ENCODE measurements around the gene NT5DC4. TPM values are rescaled to one million over a fixed set of nuclear protein-coding genes. Genes with fewer than 3 reads are reported as not detected.

Gene NT5DC4
- total RNA-seq, 1 donor from 2014 or later: 0.12 TPM

DNA sequence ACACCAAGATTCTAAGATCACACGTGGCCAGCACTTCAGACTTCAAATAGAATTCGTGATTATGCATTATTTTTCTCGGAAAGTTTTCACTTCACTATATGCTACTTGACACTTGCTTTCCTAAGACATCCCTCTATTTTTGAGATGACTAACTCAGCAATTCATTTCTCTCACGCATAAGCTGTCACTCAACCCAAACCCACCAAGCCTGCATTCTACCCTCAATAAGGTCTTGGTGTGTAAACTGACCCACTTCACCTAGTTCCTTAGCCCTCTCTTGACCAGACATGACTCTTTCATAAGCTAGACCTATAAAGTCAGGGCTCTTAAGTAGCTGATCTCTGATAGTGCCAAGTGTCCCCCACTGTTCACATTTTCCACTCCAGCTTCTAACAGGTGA lies 31.8 kb downstream of the NT5DC4 start:
- DNase-seq (ENCODE audit: low spot score): no peak

DNA sequence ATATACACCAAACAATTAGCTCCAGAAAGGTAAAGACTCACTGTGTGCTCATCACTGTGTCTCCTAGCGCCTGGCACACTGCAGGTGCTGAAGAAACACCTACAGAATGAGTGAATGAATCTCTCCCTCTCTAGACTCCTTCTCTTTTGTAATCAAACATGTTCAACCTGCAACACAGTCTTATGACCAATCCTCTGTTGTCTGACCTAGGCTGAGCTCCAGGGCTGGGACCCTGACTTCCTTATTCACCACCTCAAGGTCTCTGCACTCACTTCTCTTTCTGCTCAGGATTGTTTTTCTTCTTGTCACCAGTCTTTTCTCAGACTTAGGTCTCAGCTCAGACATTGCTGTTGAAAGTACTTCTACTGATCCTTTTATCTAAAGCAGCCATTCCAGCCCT lies 33.7 kb downstream of the NT5DC4 start:
- no peak for DNase-seq (ENCODE audit: low spot score)

DNA sequence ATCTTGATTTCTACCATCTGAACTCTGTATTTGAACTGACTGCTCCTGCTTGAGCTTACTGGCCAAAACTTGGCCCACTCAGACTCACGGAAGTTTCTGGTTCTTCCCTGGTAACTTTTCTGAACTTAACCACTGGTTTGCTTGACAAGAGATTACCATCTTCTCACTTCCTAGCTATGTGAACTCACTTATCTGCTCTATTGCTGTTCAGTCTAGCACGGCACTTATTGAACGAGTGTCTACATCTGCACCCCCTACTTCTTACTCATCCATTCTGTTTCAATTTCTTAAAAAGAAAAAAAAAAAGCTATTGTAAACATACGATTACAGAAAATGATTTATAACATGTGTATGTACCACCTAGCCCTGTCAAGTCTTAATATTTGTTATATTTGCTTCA lies 34.6 kb downstream of the NT5DC4 start:
- no peak for DNase-seq (ENCODE audit: low spot score)

DNA sequence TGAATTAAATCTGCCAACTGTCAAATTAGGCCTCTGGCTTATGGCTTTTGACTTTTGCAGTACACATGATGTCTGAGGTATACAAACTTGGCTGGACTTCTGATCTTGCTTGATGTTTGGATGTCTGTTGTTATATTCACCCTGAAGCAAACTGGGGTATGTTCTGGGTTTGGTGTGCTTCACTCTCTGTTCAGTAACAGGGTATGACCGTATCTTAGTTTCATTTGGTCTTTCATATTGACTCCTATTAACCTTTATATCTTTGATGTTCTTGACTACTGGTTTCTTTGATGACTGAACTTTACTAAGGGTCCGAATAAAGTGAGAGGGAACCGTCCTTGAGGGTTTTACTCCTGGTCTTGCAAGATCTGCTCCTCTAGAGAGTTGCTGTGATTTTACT lies 35.4 kb downstream of the NT5DC4 start:
- DNase-seq (ENCODE audit: low spot score): no peak

DNA sequence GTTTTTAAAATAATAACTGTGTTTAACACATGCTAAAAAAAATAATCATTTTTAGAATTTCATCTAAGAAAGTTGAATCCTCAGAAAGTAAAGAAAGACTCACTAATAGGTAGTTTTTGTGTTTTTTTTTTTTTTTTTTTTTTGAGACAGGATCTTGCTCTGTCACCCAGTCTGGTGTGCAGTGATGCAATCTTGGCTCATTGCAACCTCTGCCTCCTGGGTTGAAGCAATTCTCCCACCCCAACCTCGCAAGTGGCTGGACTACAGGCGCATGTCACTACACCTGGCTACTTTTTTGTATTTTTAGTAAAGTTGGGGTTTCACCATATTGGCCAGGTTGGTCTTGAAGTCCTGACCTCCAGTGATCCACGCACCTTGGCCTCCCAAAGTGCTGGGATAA lies 36.4 kb downstream of the NT5DC4 start:
- no peak for DNase-seq (ENCODE audit: low spot score)

DNA sequence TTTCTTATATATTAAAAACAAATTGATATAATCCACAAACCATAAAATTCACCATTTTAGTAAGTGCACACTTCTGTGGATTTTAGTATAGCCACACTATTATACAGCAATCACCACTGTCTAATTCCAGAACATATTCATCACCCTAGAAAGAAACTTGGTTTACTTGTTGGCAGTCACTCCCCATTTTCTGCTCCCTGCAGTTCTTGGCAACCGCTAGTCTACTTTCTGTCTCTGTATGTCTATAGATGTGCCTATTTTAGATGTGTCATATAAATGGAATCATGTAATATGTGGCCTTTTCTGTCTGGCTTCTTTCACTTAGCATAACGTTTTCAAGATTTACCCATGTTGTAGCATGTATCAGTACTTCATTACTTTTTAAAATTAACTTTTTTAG lies 37.9 kb downstream of the NT5DC4 start:
- no peak for DNase-seq (ENCODE audit: low spot score)

DNA sequence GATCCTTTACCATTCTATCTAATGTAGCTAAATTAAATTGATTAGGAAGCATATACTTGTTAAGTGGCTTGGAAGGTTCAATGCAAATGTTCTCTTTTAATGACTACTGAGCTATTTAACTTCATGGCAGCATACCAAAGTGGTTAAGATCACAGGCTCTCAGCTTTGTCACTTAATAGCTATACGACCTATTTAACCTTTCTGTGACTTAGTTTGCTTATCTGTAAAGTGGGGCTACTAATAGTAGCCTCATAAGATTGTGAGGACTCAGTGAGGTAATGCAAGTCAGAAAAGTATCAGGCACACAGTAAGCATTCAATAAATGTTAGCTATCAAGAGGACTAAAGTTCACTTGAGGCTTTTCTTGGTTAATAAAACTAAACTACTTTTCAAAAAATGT lies 39.3 kb downstream of the NT5DC4 start:
- no peak for DNase-seq (ENCODE audit: low spot score)

DNA sequence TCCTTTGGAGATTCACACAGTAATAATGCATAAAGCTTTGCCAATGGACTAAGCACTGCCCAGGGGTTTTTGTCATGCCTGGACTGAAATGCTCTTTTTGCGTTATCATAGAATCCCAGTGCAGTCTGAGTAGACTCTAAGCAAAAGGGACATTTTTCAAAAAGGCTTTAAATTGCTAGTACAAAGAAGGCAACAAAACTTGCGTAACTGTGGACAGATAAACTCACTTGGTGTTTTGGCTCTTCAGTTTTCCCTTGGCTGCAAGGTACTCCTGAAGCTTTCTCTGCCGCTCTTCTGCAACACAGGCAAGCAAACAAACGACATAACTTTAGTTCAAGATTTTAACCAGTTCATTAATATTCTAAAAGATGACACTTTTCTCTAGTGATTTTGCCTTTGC lies 41.5 kb downstream of the NT5DC4 start:
- DNase-seq (ENCODE audit: low spot score): no peak

DNA sequence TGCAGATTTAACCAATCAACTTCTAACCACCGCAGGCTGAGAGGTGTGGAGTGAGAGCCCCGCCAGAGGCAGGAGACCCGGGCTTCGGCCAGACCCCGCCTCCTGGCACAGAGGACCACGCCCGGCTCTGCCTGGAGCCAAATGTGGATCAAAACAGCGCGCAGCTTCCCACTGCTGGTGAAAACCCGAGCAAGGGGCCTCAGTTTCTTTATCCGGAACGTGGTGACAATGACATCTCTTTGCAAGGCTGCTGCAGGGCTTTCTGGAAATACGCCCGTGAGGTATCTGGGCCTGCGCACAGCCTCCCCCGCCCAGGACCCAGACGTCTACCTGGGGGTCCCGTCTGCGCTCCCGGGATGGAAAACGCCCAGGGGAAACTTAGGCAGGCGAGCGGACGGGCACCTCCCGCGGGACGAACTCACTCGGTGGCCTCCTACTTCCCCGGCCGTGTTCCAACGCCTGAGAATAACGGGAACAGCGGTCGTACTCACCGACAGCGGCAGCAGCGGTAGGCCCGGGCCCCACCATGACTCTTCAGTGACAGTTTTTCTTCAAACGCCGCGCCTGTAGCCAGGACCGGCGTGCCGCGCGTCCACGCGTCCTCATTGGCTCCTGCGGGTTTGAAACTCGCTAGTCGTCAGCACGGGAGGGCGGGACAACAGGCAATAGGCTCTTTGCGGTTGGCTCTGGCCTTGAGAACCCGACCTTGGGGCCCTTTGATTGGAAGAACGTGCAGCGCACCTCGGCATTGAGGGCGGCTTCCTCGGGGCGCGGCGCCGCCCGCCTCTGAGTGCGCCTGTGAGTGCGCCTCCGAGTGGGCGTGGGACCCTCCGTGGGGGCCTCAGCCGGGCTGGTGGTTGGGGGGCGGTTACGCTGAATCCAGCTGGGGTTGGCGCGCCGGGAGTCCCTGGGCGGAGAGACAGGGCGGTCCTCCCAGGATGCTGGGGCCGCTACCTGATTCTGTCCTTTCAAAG lies 43.5 kb downstream of the NT5DC4 start, which contains the start of gene CKAP2L:
Gene CKAP2L, minus strand, starts transcription at position 539 of the 974 bp plus-strand sequence. Its CDS starts 11 bp downstream, at position 528.
- DNase-seq (ENCODE audit: low spot score): peak; percentile 98

DNA sequence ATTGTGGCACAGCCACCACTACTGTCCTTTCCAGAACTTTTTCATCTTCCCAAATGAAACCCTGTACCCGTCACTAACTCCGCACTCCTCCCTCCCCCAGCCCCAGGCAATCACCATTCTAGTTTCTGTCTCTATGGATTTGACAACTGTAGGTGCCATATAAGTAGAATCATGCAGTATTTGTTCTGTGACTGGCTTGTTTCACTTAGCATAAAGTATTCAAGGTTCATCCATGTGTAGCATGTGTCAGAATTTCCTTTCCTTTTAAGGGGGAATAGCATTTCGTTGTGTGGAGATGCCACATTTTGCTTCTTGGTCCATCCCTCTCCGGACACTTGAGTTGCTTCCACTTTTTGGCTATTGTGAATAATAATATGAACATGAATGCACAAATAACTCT lies 44.4 kb downstream of the NT5DC4 start:
- DNase-seq (ENCODE audit: low spot score): no peak

DNA sequence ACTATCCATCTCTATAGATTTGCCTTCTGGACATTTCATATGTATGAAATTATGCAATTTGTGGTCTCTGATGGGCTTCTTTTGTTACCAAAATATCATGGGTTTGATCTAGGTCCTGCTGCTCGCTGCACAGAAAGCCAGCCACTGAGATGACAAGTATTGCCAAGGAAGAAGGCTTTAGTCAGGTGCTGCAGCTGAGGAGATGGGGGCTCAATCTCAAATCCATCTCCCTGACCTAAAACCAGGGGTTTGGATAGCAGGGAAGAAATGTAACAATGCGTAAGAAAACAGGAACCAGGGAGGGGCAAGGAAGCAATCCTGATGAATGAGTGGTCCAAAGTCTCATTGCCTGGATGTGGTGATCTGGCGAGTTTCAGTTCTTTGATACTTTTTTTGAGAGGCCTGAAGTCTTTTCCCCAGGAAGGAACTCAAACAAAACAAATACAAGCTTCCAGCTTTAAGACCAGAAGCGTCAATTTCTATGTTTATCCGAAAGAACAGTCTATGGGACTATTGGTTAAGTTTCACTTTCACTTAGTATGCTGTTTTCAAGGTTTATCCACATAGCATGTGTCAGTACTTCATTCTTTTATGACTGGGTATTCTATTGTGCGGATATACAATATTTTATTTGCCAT lies 47.0 kb downstream of the NT5DC4 start:
- no peak for DNase-seq (ENCODE audit: low spot score)

DNA sequence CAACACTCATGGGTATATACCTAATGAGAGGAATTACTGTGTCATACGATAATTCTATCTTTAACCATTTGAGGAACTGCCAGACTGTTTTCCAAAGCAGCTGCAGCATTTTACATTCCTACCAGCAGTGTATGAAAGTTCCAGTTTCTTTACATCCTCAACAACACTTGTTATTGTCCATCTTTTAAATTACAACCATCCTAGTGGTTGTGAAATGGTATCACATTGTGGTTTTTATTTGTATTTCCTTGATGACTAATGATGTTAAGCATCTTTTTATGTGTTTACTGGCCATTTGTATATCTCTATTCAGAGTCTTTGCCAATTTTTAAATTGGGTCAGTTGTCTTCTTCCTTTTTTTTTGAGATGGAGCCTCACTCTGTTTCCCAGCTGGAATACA lies 47.6 kb downstream of the NT5DC4 start:
- no peak for DNase-seq (ENCODE audit: low spot score)

DNA sequence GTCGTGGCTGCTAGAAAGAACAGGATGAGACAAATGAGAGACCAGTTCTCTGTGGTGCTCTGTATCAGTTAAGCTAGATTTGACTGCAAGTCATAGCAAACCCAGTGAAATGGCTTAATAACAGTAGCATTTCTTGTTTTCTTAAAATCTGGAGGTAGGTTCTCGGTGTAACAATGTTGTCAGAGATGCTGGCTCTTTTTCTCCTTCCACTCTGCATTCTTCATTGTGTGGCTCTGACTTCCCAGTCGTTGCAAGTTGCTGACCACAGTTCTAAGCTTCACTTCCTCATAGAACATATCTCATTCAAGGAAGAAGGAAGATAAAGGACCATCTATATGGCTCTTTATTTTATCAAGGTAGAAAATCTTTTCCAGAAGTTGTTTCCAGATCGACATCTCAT lies 51.5 kb downstream of the NT5DC4 start:
- no peak for DNase-seq (ENCODE audit: low spot score)

DNA sequence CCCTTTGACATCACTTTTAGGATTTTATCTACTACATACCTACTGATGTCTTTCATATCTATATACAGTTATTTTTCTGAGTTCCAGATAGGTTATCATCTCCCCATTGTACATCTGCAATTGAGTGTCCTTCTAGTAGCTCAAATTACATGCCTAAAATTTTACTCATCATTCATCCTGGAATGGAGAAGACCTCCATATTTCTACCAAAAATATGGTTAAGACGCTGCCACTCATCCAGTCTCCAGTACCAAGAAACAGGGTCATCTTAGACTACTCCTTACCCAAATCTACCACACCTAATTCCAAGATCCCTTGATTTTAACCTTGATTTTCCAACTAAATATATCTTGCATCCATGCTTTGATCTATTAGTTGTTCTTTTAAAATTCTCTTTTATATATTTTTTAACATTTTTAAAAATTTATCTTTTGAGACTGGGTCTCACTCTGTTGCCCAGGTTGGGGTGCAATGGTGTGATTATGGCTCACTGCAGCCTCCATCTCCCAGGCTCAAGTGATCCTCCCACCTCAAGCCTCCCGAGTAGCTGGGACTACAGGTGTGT lies 52.2 kb downstream of the NT5DC4 start:
- DNase-seq (ENCODE audit: low spot score): no peak

DNA sequence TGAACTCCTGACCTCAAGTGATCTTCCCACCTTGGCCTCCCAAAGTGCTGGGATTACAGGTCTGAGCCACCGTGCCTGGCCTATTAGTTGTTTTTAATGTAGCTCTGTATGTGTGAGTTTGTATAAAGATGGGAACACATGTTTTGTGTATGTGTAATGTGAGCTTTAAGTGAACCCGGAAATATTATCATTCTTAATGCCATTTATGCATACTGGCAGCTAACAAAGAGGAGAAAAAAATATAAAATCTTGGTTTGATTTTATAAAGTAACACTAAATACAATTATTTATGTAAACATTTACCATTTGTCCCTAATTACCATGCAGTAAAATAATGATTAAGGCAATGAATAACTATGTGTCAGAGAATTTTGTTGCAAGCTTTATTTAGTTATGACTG lies 52.7 kb downstream of the NT5DC4 start:
- DNase-seq (ENCODE audit: low spot score): no peak

DNA sequence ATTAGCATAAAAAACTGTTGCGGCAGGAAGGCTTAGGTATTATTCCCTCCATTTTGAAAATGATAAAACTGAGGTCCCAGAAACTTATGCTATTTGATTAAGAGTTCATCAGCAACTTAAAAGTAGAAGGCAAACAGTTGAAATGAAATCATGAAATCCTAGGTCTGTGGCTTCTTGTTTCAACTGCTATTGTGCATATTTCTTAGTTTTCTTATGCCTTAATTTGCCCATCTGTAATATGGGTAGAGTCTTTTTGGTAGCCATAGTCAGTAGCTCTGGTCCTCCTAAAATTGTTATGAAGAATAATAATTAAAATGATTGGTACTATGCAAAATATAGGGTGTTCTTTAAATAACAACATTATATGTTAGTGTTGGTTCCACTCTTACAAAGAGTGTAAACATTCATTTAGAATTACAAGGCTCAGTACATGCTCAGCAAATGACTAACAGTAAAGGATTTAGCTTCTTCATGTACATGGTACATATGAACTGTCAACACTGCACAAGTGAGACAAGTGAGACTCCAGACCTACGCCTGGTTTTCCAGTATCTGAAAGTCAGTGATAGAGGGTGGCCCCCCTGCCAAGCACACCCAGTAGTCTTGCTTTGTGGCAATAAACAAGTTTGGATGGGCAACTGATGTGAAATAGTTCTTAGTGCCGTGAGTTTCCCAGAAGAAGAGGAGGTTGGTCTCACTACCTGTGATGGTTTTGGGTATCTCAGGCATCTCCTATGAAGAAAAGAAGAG lies 53.9 kb downstream of the NT5DC4 start:
- no peak for DNase-seq (ENCODE audit: low spot score)

DNA sequence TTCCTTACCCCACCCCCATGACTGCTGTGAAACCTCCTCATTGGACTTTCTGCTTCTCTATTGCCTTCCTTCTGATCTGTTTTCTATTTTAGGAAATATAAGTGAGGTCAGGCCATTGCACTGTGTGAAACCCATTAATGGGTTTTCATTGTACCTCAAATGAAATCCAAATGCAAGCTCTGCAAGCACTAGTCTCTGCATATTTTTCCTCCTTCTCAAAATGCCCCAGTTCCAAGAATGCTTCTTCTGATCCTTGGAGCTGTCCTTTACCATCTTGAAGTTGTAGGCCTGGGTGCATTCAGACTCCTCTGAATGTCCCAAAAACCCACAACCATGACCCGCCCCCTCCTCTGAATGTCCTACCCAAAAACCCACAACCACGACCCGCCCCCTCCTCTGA lies 55.3 kb downstream of the NT5DC4 start:
- DNase-seq (ENCODE audit: low spot score): no peak

DNA sequence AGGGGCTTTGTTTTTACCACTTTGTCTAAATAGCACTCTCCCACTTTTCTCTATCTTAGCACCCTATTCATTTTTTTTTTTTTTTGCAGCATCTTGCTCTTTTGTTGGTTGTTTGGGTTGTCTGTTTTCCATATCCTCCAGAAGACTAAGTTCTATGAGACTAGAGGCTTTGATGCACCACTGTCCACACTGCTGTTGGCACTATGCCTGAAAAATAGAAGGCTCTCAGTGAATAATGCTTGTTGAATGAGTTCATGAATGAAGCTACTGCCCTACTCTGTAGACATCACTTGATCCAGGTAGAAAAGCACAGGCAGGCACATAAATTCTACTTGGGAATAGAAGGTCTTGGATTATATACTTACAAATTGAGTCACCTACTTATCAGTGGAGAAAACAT lies 56.2 kb downstream of the NT5DC4 start:
- DNase-seq (ENCODE audit: low spot score): no peak

DNA sequence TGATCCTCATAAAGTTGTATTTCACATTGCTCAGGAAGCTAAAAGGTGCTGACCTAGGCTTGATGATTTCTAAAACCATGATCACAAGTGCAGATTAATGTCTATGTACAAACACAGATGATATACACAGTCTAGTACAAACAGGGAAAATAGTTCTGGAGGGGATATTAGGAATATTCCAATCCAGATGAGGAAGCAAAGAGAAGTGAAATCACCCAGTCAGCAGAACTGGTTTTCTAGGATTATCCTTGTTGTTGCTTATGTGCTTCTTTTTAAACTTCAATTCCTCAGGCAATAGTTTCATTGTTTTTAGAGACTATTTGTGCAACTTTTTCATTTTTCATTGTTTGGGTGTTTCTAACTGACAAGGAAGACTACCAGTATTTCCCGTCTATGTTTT lies 58.8 kb downstream of the NT5DC4 start:
- DNase-seq (ENCODE audit: low spot score): no peak

DNA sequence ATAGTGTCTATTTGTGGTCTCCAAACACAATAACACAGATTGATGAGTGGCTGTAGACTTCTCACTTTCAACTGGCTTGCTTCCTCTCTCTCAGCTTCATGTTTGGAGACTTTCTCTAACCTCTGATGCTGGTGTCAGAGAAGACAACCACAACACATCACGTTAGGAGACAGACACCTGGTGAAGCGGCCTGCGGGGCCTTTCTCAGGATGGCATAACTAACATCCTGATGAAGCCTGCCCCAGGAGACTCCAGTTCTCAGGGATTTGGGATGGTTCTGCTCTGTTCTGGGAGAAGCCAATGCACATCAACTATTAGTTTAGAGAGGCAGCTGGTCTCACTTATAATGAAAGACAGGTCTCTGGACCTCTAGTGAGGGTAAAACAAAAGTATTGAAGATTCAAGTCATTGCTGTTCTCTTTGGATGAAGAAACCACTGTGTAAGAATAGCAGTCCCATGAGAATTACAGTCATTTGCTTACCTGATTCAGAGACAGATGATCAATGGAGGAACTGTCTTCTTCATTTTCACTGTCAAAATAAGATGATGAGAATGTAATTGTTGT lies 61.5 kb downstream of the NT5DC4 start:
- no peak for DNase-seq (ENCODE audit: low spot score)

DNA sequence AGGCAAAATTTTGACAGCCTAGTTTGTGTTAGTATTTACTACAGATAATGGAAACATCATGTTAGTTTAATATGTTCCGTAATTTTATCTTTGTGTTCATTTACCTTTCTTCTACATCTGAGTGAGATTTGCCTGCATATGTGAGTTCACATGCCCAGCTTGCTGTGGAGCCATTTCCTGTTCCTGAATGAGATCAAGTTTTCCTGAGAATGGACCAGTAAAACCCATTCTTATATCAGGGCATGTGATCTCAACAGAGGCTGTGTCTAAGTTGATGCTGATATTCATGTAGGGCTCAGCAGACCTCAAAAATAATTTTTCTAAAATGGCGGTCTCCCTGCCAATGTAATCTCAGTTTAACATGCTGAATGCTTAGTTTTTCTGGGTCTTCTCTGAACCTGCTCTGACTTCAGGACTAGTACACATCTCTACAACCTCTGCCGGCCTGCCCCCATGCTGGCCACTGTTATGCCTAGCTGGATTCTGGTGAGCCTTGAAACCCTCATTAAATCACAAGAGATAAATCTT lies 62.4 kb downstream of the NT5DC4 start:
- no peak for DNase-seq (ENCODE audit: low spot score)

Measured in mucosa of gallbladder (tissue), 1 donor.